Right lobe of liver (tissue), 4 donors: Measurements from ENCODE around the gene PODXL2.

Experiments used
- CTCF ChIP-seq, 4 donors: fragments of 200-600 bp in 3 of 4; fragments of 450-650 bp in 1 of 4; IDR thresholded peaks; one replicate each; pipeline versions ENCODE4 v1.5.1 to v1.8.0; 2016 to 2022; ENCODE audit warnings: antibody characterized with exemption in 4 of 4, mild to moderate bottlenecking in 2 of 4
- POLR2A ChIP-seq: fragments of 450-650 bp; IDR thresholded peaks from one replicate; pipeline ENCODE4 v1.6.1; 2017; ENCODE audit warnings: antibody characterized with exemption, mild to moderate bottlenecking
- donor health status: DM: no; HTN: no; CAD: no.
- donor health status: DM: no; HTN: no; CAD: no.
- donor health status: DM: no; HTN: yes; CAD: no.

GRCh38 chr3:127708837-127709236 is 79.9 kb downstream of the PODXL2 start:
- no peak for TF ChIP-seq CTCF (IDR thresholded peaks at IDR 0.05)
- TF ChIP-seq POLR2A = no peak
